H1 (cell line): ENCODE measurements around the gene NOTCH2.
"Not testable (repeated sequence)": the region's sequence is repeated elsewhere in the genome, so short reads cannot be mapped to it uniquely, and the experiment has no call there.

ENCODE experiments used
- BCL11A ChIP-seq, 2 experiments: IDR thresholded peaks; one replicate each; pipeline ENCODE4 v1.6.1; 2011; ENCODE audit warnings: low read depth in 2 of 2, low read length in 2 of 2, mild to moderate bottlenecking in 2 of 2
- CBX5 ChIP-seq: fragments of 300-800, 300-1000 bp; sonication (generic); IDR thresholded peaks from 2 replicates; pipeline ENCODE4 v1.7.1; 2016; ENCODE audit warnings: antibody characterized with exemption, low read length, low read depth
- CEBPB ChIP-seq: IDR thresholded peaks from 2 replicates; pipeline ENCODE4 v1.6.1; 2012; ENCODE audit warnings: low read depth, low read length
- CTCF ChIP-seq, 3 experiments: IDR thresholded peaks; 1 replicate in 2 of 3; 2 replicates in 1 of 3; pipeline versions ENCODE4 v1.5.1 to v1.6.1; 2011; ENCODE audit warnings: low read length in 3 of 3, mild to moderate bottlenecking in 3 of 3, inconsistent platforms in 2 of 3, low read depth in 1 of 3, moderate library complexity in 1 of 3; ENCODE audit not compliant: insufficient read depth in 1 of 3; ENCODE audit errors: control extremely low read depth in 1 of 3
- EZH2 ChIP-seq: fragments of 200-600 bp; sonication (generic); IDR thresholded peaks from 2 replicates; pipeline ENCODE4 v1.7.1; 2012; ENCODE audit warnings: low read depth, mild to moderate bottlenecking, moderate library complexity, low read length, inconsistent platforms; ENCODE audit not compliant: severe bottlenecking
- FOSL1 ChIP-seq: IDR thresholded peaks from 2 replicates; pipeline ENCODE4 v1.6.1; 2011; ENCODE audit warnings: mild to moderate bottlenecking, low read depth, low read length, moderate library complexity; ENCODE audit not compliant: insufficient read depth
- GABPA ChIP-seq: IDR thresholded peaks from 2 replicates; pipeline ENCODE4 v1.6.1; 2011; ENCODE audit warnings: mild to moderate bottlenecking, low read length, moderate library complexity, borderline replicate concordance; ENCODE audit not compliant: insufficient read depth
- KDM1A ChIP-seq: fragments of 200-600, 300-600 bp; sonication (generic); IDR thresholded peaks from 2 replicates; pipeline ENCODE4 v1.7.1; 2016; ENCODE audit warnings: mild to moderate bottlenecking, low read length, borderline replicate concordance
- SP2 ChIP-seq: IDR thresholded peaks from 2 replicates; pipeline ENCODE4 v1.6.1; 2012; ENCODE audit warnings: mild to moderate bottlenecking, low read length, inconsistent platforms

GRCh38 chr1:120100590-120100989 is 31.1 kb upstream of the NOTCH2 start:
- not testable (repeated sequence) for TF ChIP-seq BCL11A (IDR thresholded peaks at IDR 0.05; ENCODE audit: low read depth in 2 of 2, low read length in 2 of 2); EZH2; FOSL1; CTCF (IDR thresholded peaks at IDR 0.05; ENCODE audit: control extremely low read depth in 1 of 3, insufficient read depth in 1 of 3, low read depth in 1 of 3, low read length in 3 of 3); SP2; GABPA; KDM1A; CBX5; CEBPB
